ENCODE data around the gene ADORA3.

Gene ADORA3

DNA sequence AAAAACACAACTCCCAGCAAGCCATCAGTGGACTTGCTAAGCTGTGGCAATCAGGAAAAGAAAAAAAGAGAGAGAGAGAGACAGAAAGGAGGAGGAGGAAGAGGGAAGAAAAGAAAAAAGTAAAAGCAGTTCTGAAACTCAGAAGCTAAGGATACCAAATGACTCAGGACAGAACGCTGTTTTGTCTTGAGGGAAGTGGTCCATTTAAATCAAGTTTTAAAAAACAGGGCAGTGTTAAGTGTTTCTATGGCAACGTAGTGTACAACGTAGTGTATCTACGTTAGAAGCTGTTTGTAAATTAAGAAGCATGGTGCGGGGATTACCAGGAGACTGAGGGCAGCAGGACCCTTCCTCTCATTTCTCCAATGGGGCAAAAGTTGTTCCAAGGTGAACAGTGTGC lies 5.8 kb downstream of the ADORA3 start:
- in situ Hi-C loops (cut with MboI; ENCODE audit: low sequenced_read_pairs, unreplicated experiment): no loop called here
- no peak for DNase-seq (ENCODE audit: low spot score)

DNA sequence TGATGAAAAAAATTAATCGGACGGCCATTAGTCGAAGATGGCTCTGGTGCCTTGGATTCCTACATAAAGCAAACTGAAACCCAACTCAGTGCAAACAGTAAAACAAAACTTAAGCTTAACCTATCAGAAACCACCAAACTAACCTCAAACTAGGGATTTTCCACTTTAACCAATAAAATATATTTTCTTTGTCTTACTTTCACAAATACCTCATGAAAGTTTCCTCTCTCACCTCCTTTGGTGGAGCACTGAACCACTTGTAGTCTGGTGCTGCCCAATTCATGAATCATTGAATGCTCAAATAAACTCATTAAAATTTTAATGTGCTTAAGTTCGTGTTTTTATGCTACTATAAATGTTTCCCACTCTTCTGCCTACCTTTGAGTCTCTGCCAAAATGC lies 7.0 kb downstream of the ADORA3 start:
- TF ChIP-seq, protein P1, sequence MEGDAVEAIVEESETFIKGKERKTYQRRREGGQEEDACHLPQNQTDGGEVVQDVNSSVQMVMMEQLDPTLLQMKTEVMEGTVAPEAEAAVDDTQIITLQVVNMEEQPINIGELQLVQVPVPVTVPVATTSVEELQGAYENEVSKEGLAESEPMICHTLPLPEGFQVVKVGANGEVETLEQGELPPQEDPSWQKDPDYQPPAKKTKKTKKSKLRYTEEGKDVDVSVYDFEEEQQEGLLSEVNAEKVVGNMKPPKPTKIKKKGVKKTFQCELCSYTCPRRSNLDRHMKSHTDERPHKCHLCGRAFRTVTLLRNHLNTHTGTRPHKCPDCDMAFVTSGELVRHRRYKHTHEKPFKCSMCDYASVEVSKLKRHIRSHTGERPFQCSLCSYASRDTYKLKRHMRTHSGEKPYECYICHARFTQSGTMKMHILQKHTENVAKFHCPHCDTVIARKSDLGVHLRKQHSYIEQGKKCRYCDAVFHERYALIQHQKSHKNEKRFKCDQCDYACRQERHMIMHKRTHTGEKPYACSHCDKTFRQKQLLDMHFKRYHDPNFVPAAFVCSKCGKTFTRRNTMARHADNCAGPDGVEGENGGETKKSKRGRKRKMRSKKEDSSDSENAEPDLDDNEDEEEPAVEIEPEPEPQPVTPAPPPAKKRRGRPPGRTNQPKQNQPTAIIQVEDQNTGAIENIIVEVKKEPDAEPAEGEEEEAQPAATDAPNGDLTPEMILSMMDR (IDR thresholded peaks at IDR 0.05; ENCODE audit: borderline replicate concordance, control extremely low read depth, extremely low read depth, insufficient read depth, missing control alignments): no peak
- in situ Hi-C loops (cut with MboI; ENCODE audit: low sequenced_read_pairs, unreplicated experiment): no loop called here
- no peak for DNase-seq (ENCODE audit: low spot score)

More for the DNA sequence above, 5.8 kb downstream of the ADORA3 start:
- TF ChIP-seq, protein P1 (IDR thresholded peaks at IDR 0.05; ENCODE audit: borderline replicate concordance, control extremely low read depth, extremely low read depth, insufficient read depth, missing control alignments): no peak

DNA sequence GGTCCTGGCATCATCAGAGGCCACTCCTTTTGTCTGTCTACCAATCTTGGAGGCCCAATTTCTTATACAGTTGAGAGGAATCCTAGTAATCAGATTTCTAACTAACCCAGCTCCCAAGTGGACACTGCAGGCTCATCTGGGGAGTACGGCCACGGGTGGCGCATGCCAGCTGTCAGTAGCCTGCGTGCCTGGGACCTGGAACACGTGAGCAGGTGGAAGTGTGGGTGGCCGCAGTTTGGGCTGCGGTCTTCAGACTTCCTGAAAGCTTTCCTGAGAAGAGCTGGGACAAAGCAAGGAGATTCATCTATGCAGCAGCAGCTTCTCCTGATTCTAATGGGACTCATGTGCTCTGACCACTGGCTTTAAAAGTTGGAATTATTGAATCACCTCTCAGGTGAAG lies 12.4 kb downstream of the ADORA3 start:
- DNase-seq (ENCODE audit: low spot score): no peak
- in situ Hi-C loops (cut with MboI; ENCODE audit: low sequenced_read_pairs, unreplicated experiment): no loop called here
- TF ChIP-seq, protein P1 (IDR thresholded peaks at IDR 0.05; ENCODE audit: borderline replicate concordance, control extremely low read depth, extremely low read depth, insufficient read depth, missing control alignments): no peak

DNA sequence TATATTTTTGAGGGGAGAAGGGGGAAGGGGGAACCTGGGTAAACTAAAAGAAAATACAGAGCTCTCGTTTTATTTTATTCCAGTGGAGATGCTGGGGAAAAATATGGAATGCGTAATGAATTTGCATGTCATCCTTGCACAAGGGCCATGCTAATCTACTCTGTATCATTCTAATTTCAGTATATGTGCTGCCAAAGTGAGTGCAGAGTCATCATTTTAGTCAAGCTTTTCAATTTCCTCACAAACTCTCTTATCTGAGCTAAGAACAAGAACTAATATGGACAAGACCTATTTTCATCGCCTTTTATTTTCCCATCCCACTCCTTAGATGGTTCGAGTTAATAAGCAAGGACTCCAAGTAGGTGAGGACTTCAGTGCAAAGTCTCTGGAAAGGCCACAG lies 13.2 kb downstream of the ADORA3 start:
- no peak for DNase-seq (ENCODE audit: low spot score)
- TF ChIP-seq, protein P1 (IDR thresholded peaks at IDR 0.05; ENCODE audit: borderline replicate concordance, control extremely low read depth, extremely low read depth, insufficient read depth, missing control alignments): no peak
- in situ Hi-C loops (cut with MboI; ENCODE audit: low sequenced_read_pairs, unreplicated experiment): no loop called here

DNA sequence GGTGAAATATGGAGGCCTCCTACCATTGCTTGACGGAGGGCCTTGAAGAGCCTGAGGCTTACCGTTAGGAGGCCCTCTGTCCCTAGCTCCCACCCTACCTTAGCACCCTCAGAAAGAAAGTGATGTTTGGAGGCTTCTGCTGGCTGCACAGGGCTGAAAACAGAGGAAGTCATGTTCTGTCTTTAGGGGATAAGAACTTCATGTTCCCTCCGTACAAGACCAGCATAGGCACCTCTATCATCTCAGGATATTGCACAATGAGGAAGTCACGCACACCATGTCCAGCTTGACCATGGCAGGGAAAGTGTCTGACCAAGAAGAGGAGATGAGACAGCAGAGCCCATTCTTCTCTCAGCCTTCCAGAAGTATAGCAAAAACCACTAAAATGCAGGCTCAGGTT lies 13.8 kb downstream of the ADORA3 start:
- no peak for DNase-seq (ENCODE audit: low spot score)
- in situ Hi-C loops (cut with MboI; ENCODE audit: low sequenced_read_pairs, unreplicated experiment): no loop called here
- TF ChIP-seq, protein P1 (IDR thresholded peaks at IDR 0.05; ENCODE audit: borderline replicate concordance, control extremely low read depth, extremely low read depth, insufficient read depth, missing control alignments): no peak

DNA sequence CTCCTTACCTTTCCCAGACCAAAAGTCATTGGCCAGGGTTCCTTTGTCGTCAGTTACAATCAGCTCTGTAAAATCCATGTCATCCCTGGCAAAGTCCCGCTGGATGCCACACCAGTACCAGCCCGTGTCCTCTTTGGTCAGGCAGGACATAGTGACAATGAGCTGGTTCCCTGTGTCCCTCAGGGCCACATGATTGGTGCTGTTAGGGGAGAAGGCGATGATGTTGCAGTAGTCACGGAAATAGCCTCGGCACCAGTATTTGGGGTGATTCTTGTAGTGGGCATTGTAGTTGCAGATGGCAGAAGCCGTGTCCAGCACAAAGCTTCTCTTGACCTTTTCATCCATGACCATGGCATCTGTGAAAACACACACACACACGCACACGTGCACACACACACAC lies 14.8 kb downstream of the ADORA3 start:
- in situ Hi-C loops (cut with MboI; ENCODE audit: low sequenced_read_pairs, unreplicated experiment): no loop called here
- DNase-seq (ENCODE audit: low spot score): no peak
- TF ChIP-seq, protein P1 (IDR thresholded peaks at IDR 0.05; ENCODE audit: borderline replicate concordance, control extremely low read depth, extremely low read depth, insufficient read depth, missing control alignments): no peak

DNA sequence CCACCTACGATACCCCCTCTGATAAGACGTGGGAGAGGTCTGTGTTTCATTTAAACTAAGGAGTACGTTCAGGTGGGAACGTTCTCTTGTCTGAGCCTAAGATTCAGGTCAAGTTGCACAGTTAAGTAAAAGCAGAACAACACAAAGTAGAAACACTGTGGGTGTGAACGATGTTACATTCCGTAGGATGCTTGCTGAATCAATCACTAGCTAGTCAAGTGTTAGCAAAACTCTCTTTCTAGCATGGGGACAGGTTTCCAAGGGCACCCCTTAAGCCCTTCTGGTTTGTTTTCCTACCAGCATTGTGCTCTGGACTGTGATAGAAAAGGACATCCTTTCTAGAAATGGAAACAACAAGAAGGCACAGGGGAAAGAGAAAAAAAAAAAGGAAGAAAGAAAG lies 16.3 kb downstream of the ADORA3 start:
- in situ Hi-C loops (cut with MboI; ENCODE audit: low sequenced_read_pairs, unreplicated experiment): no loop called here
- DNase-seq (ENCODE audit: low spot score): no peak
- TF ChIP-seq, protein P1 (IDR thresholded peaks at IDR 0.05; ENCODE audit: borderline replicate concordance, control extremely low read depth, extremely low read depth, insufficient read depth, missing control alignments): no peak

Measured in GM13976 (cell line).